Activated CD8-positive, alpha-beta memory T cell treated with anti-CD3 and anti-CD28 coated beads, Interleukin-2, amount 50 U/mL, for 24 hours (primary cell): Measurements from ENCODE around the gene FKBP4.

ENCODE experiments used
- DNase-seq: peaks from one replicate; pipeline ENCODE4 v3.0.0-alpha.2; 2020; ENCODE audit errors: extremely low read depth

FKBP4 gene

DNA sequence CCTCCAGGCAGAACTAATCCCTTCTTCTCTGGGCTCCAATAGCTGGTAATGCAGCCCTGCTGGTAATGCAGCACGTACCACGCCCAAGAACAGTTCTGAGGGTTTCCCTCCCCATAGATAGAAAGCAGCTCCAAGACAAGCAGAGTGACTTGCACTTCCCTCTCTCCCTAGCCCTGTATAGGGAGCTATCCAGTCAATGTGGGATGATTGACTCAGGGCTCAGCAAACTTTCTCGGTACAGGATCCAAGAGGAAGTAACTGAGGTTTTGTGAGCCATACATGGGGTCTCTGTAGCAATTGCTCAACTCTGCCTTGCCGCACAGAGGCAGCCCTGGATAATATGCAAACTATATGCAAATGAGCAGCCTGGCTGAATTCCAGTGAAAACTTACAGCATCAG, 15.5 kb upstream of the FKBP4 start:
- DNase-seq = no peak

- DNase-seq = no peak
Measured at GRCh38 chr12:2783936-2784600, 10.7 kb upstream of the FKBP4 start.

DNA sequence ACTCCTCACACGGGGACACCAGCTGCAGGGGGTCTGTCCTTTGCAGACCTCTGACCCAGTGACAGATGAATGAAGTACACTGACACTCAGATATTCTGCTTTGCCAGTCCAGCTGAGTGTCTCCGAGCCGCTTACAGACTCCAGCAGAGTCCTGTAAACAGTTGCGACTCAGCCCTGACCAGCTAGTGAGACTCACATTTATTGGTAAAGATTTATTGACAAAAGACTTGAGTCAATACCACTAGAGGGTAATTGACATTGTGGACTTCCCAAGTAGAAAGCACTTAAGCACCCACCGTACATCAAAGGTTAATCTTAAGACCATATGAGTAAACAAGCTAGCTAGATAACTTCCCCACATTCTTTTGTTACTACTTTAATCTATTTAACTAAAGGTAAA, 9.8 kb upstream of the FKBP4 start:
- no peak for DNase-seq

DNA sequence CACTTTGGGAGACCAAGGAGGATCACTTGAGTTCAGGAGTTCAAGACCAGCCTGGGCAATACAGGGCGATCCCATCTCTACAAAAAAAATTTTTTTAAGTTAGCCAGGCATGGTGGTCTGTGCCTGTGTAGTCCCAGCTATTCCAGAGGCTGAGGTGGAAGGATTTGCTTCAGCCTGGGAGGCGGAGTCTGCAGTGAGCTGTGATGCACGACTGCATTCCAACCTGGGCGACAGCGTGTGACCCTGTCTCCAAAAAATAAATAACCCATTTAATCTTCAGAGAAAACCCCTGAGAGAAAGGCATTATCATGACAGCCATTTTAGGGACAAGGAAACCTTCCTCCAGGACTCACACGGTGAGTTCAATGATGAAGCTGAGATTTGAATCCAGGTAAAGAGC, 3.7 kb upstream of the FKBP4 start:
- DNase-seq = no peak

- DNase-seq = no peak
Measured at GRCh38 chr12:2792671-2793500, 1.9 kb upstream of the FKBP4 start.

- DNase-seq = no peak
Measured at GRCh38 chr12:2793561-2793960, 1.2 kb upstream of the FKBP4 start.

DNA sequence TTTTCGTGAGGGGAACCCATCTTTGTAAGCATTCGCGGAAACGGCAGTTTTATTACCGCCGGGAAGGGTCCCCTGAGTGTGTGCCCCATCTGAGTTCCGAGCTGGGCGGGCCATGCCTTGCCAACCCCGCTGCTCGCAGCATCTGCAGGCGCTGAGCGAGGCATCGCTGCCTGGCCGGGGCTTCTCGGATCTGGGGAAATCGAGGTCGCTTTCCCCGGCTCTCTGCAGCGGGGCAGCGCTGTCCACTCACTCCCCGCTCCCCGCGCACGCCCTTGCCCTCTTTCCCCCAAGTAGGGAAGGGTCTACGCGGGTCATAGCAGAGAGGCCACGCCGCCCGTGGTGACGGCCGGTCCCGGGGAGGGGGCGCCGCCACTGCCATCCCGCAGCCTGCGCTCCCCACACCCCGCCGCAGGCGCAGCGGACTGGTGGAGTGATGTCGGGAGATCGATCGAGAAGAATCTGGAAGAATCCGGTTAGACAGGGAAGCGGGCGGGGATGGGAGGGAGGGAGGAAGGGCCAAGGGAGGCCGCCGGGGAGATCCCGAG, 507 bp upstream of the FKBP4 start:
- no peak for DNase-seq

- peak; percentile 28 for DNase-seq
Measured at GRCh38 chr12:2795291-2796186, 769 bp downstream of the FKBP4 start.

- no peak for DNase-seq
Measured at GRCh38 chr12:2796187-2796666, 1.5 kb downstream of the FKBP4 start.

DNA sequence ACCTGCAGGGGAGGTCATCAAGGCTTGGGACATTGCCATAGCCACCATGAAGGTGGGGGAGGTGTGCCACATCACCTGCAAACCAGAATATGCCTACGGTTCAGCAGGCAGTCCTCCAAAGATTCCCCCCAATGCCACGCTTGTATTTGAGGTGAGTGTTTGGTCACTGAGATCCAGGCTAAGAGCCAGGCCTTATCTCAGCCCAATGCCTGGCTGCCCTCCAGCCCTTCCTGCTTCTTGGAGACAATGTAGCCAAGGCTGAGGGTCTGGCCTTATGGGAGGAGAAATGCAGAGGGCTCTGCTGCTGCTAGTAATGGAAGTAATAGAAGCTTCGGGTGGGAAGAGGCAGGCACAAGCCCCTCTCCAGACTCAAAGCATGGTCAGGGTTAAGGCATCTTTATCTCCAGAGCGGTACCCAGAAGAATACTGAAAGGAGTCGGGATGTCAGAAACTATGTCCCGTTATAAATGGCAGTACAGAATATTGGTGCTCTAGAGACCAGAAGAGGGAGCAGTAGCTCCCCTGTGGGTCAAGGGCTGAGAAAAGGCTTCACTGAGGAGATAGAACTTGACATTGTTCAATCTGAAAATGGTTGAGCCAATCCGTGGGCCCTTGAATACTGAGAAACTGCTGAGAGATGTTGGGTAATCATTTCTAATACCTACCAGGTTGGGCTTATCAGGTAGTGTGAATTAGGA, 3.1 kb downstream of the FKBP4 start:
- DNase-seq = no peak

DNA sequence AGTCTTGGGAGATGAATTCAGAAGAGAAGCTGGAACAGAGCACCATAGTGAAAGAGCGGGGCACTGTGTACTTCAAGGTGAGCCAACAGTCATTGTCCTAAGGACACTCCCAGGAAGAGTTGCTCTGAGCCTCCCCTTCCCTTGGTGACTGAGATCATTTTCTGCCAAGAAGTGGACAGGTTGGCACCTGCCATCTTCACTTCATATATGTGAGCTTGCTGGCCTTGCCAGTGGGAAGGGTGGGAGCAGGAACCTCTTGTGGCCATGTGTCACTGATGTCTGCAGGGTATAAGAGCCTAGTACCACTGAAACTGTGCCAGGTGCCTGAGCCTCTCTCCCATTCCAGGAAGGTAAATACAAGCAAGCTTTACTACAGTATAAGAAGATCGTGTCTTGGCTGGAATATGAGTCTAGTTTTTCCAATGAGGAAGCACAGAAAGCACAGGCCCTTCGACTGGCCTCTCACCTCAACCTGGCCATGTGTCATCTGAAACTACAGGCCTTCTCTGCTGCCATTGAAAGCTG, 5.3 kb downstream of the FKBP4 start:
- DNase-seq = no peak

DNA sequence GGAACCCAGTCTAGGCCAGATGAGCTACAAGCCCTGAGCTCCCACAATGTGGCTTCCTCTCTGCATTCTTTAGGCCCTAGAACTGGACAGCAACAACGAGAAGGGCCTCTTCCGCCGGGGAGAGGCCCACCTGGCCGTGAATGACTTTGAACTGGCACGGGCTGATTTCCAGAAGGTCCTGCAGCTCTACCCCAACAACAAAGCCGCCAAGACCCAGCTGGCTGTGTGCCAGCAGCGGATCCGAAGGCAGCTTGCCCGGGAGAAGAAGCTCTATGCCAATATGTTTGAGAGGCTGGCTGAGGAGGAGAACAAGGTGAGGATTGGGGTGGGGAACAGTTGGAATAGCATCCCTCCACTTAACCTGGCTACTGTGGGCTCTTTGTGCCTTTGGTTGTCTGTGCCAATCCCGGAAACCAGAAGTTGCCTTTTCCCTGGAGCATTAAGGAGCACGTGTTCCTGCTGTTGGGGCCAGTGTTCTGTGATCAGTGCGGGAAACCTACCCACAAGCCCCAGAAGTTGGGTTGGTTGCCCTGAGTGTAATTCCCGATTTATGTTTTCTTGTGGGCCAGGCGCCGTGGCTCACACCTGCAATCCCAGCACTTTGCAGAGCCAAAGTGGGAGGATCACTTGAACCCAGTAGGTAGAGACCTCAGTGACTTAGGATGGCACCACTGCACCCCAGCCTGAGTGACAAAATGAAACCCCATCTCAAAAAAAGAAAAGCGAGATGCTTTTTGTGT, 6.4 kb downstream of the FKBP4 start:
- no peak for DNase-seq

- DNase-seq = no peak
Measured at GRCh38 chr12:2803635-2804392, 9.0 kb downstream of the FKBP4 start.

GRCh38 chr12:2804393-2805142, 9.8 kb downstream of the FKBP4 start:
- DNase-seq = no peak

DNA sequence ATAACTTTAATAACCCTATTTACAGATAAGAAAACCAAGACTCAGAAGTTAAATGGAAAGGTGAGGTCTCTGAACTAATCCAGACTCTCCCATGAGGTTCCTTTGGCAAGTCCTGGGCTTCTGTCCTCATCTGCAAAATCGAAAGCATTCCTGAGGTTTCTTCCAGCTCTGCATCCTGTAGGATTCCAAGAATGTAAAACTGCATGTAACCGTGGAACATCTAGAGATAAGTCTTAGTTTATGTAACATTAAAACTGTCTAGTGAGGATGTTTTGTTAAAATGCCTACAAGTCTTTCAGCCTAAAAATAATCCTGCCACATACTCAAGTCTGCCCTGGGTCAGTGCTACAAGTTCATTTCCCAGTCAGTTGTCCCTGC, 10.4 kb downstream of the FKBP4 start:
- no peak for DNase-seq

DNA sequence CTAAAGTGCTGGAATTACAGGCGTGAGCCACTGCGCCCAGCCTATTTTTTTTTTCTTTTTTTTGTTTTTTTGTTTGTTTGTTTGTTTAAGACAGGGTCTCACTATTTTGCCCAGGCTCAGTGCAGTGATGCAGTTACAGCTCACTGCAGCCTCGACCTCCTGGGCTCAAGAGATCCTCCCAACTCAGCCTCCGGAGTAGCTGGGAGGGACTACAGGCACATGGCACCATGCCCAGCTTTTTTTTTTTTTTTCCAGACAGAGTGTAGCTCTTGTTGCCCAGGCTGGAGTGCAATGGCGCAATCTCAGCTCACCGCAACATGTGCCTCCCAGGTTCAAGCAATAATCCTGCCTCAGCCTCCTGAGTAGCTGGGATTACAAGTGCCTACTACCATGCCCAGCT, 11.9 kb downstream of the FKBP4 start:
- no peak for DNase-seq

DNA sequence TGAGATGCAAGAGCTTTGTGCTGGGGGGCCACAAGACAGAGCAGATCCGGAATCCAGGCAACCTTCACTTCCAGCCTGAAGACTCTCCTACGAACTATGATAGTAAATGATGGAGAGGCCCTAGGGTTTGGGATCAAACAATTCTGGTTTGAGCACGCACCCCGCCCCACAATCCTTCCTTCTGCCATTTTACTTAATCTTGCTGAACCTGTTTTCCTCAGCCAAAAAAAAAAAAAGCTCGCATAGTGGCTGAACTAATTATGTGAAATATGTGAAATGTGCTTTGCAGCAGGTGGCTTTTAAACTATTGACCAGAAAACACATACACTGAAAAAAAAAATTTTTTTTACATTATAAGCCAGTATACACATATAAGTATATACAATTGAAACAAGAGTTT, 17.0 kb downstream of the FKBP4 start:
- DNase-seq = no peak

- DNase-seq = peak; percentile 98
Measured at GRCh38 chr12:2812290-2813213, 17.8 kb downstream of the FKBP4 start, which contains the start of gene ITFG2. Gene ITFG2, plus strand, starts transcription at chr12:2812668. Its CDS starts 93 bp downstream, at chr12:2812761.
